Measurements from ENCODE around the gene ZNF717.

The ZNF717 gene

GRCh38 chr3:75692061-75692460, 93.3 kb downstream of the ZNF717 start:
- no peak overlapping the region for H3K27ac ChIP-seq (ENCODE audit: low read depth, low read length)
- H3K4me3 ChIP-seq (ENCODE audit: low read length), result no peak overlapping the region
- H3K27me3 ChIP-seq (ENCODE audit: control insufficient read depth, insufficient read depth, low read length), result no peaks in the 10 kb centered on the region
- H3K9ac ChIP-seq (ENCODE audit: low read length), result no peak overlapping the region
- H3K4me1 ChIP-seq (ENCODE audit: control insufficient read depth, insufficient read depth, low read length), result no peaks in the 10 kb centered on the region
- H3K36me3 ChIP-seq (ENCODE audit: control insufficient read depth, insufficient read depth, low read length), result no peaks in the 10 kb centered on the region

- Histone ChIP-seq H3K27ac (ENCODE audit: low read depth, low read length) (no peak overlapping the region), H3K4me1 (ENCODE audit: control insufficient read depth, insufficient read depth, low read length) (no peaks in the 10 kb centered on the region), H3K27me3 (ENCODE audit: control insufficient read depth, insufficient read depth, low read length) (no peaks in the 10 kb centered on the region), H3K36me3 (ENCODE audit: control insufficient read depth, insufficient read depth, low read length) (no peaks in the 10 kb centered on the region), H3K4me3 (ENCODE audit: low read length) (no peak overlapping the region), H3K9ac (ENCODE audit: low read length) (no peak overlapping the region)
These were observed 98.0 kb downstream of the ZNF717 start for GRCh38 chr3:75687323-75687722.

All from rectal smooth muscle tissue (tissue), 1 donor.